Caco-2 (cell line): ENCODE data around the gene KDM5A. TPM values are rescaled to one million over a fixed set of nuclear protein-coding genes. Genes with fewer than 3 reads are reported as not detected.

Experiments used
- BruUV-seq: library from RNA; stranded (reverse); fragments of 400-500 nt; replicated peaks from 2 replicates; lab custom pipeline; 2021; lab: Mats Ljungman, UMichigan
- CTCF ChIA-PET: fragments of 300-600 bp; sonication (Branson Sonifier 250); formaldehyde crosslinking; loops from one replicate; lab custom pipeline; 2022; ENCODE audit warnings: antibody characterized with exemption; lab: Charles Lee
- POLR2A ChIA-PET: fragments of 300-600 bp; sonication (Branson Sonifier 250); formaldehyde crosslinking; loops from one replicate; lab custom pipeline; 2022; ENCODE audit warnings: antibody characterized with exemption; lab: Charles Lee
- DNase-seq, 2 experiments: peaks; one replicate each; pipeline versions ENCODE4 v3.0.0 to v3.0.0-alpha.2; 2020 to 2022
- H3K27me3 ChIP-seq: replicated peaks from 2 replicates; pipeline ENCODE4 v1.6.0; 2011; ENCODE audit warnings: low read length; ENCODE audit not compliant: control insufficient read depth, insufficient read depth
- H3K36me3 ChIP-seq: 2 replicates; pipeline ENCODE4 v1.5.1; 2011; ENCODE audit warnings: low read length; ENCODE audit not compliant: control insufficient read depth, insufficient read depth
- H3K4me1 ChIP-seq: fragments of 250-450 bp; sonication (Bioruptor Pico); 2 replicates; pipeline ENCODE4 v1.5.1; 2020; ENCODE audit warnings: mild to moderate bottlenecking
- H3K4me3 ChIP-seq: 2 replicates; pipeline ENCODE4 v1.5.1; 2011; ENCODE audit warnings: low read depth, mild to moderate bottlenecking, control low read depth, low read length
- H3K9me3 ChIP-seq: fragments of 250-450 bp; sonication (Bioruptor Pico); 2 replicates; pipeline ENCODE4 v1.5.1; 2020; ENCODE audit warnings: mild to moderate bottlenecking, moderate library complexity
- H3K27ac Mint-ChIP-seq: one replicate; pipeline ENCODE4 v1.8.0; 2022; ENCODE audit warnings: mixed read lengths; ENCODE audit not compliant: unreplicated experiment
- H3K27me3 Mint-ChIP-seq: one replicate; pipeline ENCODE4 v1.8.0; 2022; ENCODE audit warnings: mixed read lengths; ENCODE audit not compliant: insufficient read depth, unreplicated experiment
- H3K36me3 Mint-ChIP-seq: one replicate; pipeline ENCODE4 v1.8.0; 2022; ENCODE audit warnings: mild to moderate bottlenecking, mixed read lengths; ENCODE audit not compliant: insufficient read depth, unreplicated experiment
- H3K4me1 Mint-ChIP-seq: one replicate; pipeline ENCODE4 v1.8.0; 2022; ENCODE audit warnings: low read depth, mixed read lengths; ENCODE audit not compliant: unreplicated experiment
- H3K4me3 Mint-ChIP-seq: one replicate; pipeline ENCODE4 v1.8.0; 2022; ENCODE audit warnings: mild to moderate bottlenecking, moderate library complexity, mixed read lengths; ENCODE audit not compliant: unreplicated experiment
- H3K9me3 Mint-ChIP-seq: one replicate; pipeline ENCODE4 v1.8.0; 2022; ENCODE audit warnings: mixed read lengths; ENCODE audit not compliant: unreplicated experiment
- CTCF ChIP-seq, 2 experiments: fragments of 200-600 bp in 1 of 2; IDR thresholded peaks; 1 replicate in 1 of 2; 2 replicates in 1 of 2; pipeline versions ENCODE4 v1.5.1 to v1.8.0; 2011 to 2022; ENCODE audit warnings: antibody characterized with exemption in 1 of 2, control low read depth in 1 of 2, inconsistent platforms in 1 of 2, low read depth in 1 of 2, low read length in 1 of 2, mild to moderate bottlenecking in 1 of 2, moderate library complexity in 1 of 2; ENCODE audit not compliant: insufficient read depth in 1 of 2, severe bottlenecking in 1 of 2, unreplicated experiment in 1 of 2
- intact Hi-C: fragments of 100-400 bp; cut with micrococcal nuclease; formaldehyde crosslinking; loops from one replicate; pipeline ENCODE4 v1.10.0; 2022; ENCODE audit not compliant: unreplicated experiment
- total RNA-seq: library from RNA; stranded (reverse); gene quantifications from 2 replicates; pipeline ENCODE4 v1.2.3, GENCODE V29; 2022

The KDM5A gene
- total RNA-seq, 1 experiment from 2014 or later: 72.7 TPM

GRCh38 chr12:331287-331686, 57.8 kb downstream of the KDM5A start:
- Mint-ChIP-seq H3K27ac (no peak overlapping the region), H3K4me1 (no peaks in the 10 kb centered on the region), H3K4me3 (no peak overlapping the region), H3K9me3 (no peaks in the 10 kb centered on the region), H3K27me3 (no peaks in the 10 kb centered on the region), H3K36me3 (peaks cover 53% of the 10 kb centered on the region)
- Histone ChIP-seq H3K27me3 (no peaks in the 10 kb centered on the region), H3K36me3 (no peaks in the 10 kb centered on the region; the same call in 1 of the 2 replicates), H3K9me3 (no peaks in the 10 kb centered on the region), H3K4me1 (no peaks in the 10 kb centered on the region), H3K4me3 (no peak overlapping the region)
- CTCF ChIA-PET: no interaction called here
- intact Hi-C loops: no loop called here
- POLR2A ChIA-PET: no interaction called here
- TF ChIP-seq CTCF (IDR thresholded peaks at IDR 0.05; ENCODE audit: insufficient read depth in 1 of 2, low read depth in 1 of 2, low read length in 1 of 2, severe bottlenecking in 1 of 2, unreplicated experiment in 1 of 2): no peak
- DNase-seq: no peak
- BruUV-seq: no TSS peak

GRCh38 chr12:325906-326305, 63.2 kb downstream of the KDM5A start:
- Mint-ChIP-seq H3K4me3 (no peak overlapping the region), H3K9me3 (no peaks in the 10 kb centered on the region), H3K27me3 (no peaks in the 10 kb centered on the region), H3K27ac (no peak overlapping the region), H3K36me3 (peaks cover 51% of the 10 kb centered on the region), H3K4me1 (peaks cover 6% of the 10 kb centered on the region)
- H3K4me1 ChIP-seq: no peaks in the 10 kb centered on the region
- TF ChIP-seq CTCF (IDR thresholded peaks at IDR 0.05; ENCODE audit: insufficient read depth in 1 of 2, low read depth in 1 of 2, low read length in 1 of 2, severe bottlenecking in 1 of 2, unreplicated experiment in 1 of 2): no peak
- H3K27me3 ChIP-seq: no peaks in the 10 kb centered on the region
- DNase-seq: no peak
- POLR2A ChIA-PET: no interaction called here
- BruUV-seq: no TSS peak
- no peaks in the 10 kb centered on the region for H3K9me3 ChIP-seq
- H3K4me3 ChIP-seq: no peak overlapping the region
- CTCF ChIA-PET: no interaction called here
- H3K36me3 ChIP-seq: no peaks in the 10 kb centered on the region
- intact Hi-C loops: no loop called here

- Mint-ChIP-seq H3K36me3 (peaks cover 71% of the 10 kb centered on the region), H3K4me3 (no peak overlapping the region), H3K9me3 (no peaks in the 10 kb centered on the region), H3K4me1 (peaks cover 6% of the 10 kb centered on the region), H3K27ac (no peak overlapping the region), H3K27me3 (no peaks in the 10 kb centered on the region)
- no TSS peak for BruUV-seq
- TF ChIP-seq CTCF (IDR thresholded peaks at IDR 0.05; ENCODE audit: insufficient read depth in 1 of 2, low read depth in 1 of 2, low read length in 1 of 2, severe bottlenecking in 1 of 2, unreplicated experiment in 1 of 2): no peak
- H3K4me3 ChIP-seq: no peak overlapping the region
- no peak for DNase-seq
- no peaks in the 10 kb centered on the region for H3K27me3 ChIP-seq
- ChIA-PET POLR2A (no interaction called here), CTCF (no interaction called here)
- no peaks in the 10 kb centered on the region for H3K4me1 ChIP-seq
- no peaks in the 10 kb centered on the region for H3K36me3 ChIP-seq
- no peaks in the 10 kb centered on the region for H3K9me3 ChIP-seq
- intact Hi-C loops: loop anchor here (5.0 kb wide), 1 partner anchor 121 kb away; no protein-coding TSS in a partner anchor
Observed at GRCh38 chr12:323507-323906, 65.6 kb downstream of the KDM5A start.
